NCI-H146 treated with DMSO at 0.1 percent for 48 hours (cell line): ENCODE data around the gene CCDC142.
"Not testable (repeated sequence)": the region's sequence is repeated elsewhere in the genome, so short reads cannot be mapped to it uniquely, and the experiment has no call there.

Source experiments
- DNase-seq: peaks from one replicate; lab custom pipeline; 2025; ENCODE audit not compliant: unreplicated experiment; lab: John Stamatoyannopoulos, UW

Gene CCDC142

GRCh38 chr2:74471332-74472065 is 11.3 kb downstream of the CCDC142 start:
- no peak for DNase-seq

GRCh38 chr2:74470742-74471141 is 12.1 kb downstream of the CCDC142 start:
- DNase-seq, result not testable (repeated sequence)

DNA sequence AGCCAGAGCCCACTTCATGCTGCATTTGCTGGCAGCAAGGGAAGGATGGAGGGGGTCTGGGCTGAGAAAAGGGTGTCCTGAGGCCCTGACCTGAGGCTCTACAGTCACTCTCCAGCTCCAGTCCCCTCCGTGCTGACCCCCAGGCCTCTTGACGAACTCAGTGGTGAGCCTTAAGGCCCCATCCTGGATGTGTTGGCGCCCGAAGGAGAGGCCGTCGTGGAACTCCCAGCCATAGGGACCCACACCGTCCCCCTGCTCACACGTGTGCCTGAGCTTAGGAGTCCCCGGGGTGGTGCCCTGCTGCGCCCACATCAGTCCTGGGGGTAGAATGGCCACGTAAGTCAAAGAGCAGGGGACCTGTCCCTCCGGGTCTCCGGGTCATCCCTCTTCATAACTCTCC is 18.4 kb downstream of the CCDC142 start:
- no peak for DNase-seq

DNA sequence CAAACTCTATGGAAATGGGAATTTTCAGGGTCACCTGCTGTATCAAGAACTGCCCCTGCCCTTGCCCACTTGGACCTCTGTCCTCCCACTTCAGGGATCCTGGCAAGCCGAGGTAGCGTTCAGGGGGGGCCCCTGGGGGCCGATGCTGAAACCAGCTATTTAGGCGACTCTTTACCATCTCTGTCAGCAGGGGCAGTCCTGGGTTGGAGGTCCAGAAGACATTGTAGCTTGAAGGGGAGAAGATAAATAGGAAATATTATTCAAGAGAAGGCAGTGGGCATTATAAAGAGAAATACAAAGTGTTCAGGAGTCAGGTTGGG is 20.1 kb downstream of the CCDC142 start:
- DNase-seq, result no peak

DNA sequence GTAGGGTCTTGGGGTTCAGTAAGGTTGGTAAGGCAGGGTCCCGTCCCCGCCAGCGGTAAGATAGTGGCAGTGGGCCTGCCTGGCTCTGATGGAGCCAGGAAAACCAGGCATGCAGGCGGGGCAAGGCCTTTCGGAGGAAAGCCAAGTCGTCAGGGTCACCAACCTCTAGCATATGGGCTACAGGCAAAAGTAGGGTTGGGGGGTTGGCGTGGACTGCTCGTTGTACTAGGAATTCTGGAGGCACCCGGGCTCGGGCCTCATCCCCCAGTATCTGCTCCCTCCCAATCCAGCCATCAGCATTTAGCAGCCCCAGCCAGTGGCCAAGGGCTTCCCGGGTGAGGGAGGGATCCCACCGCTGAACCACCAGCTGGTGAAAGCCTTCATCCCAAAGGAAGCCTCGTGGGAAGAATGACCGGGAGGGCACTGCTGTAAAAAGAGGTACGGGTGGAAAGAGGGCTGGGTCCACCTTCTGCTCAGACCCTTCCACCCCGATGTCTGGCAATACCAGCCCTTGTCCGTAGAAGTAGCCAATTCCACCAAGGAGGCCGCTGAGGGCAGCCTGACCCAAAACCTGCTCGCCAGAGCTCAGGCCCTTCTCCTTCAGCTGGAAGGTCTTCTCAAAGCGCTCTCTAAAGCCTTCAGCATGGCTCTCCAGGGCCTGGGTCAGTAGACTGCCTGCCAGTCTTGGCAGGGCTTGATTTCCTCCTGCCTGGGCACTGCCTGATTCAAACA is 20.6 kb downstream of the CCDC142 start:
- DNase-seq, result no peak

- no peak for DNase-seq
Observed at GRCh38 chr2:74461187-74462053, 21.4 kb downstream of the CCDC142 start.

DNA sequence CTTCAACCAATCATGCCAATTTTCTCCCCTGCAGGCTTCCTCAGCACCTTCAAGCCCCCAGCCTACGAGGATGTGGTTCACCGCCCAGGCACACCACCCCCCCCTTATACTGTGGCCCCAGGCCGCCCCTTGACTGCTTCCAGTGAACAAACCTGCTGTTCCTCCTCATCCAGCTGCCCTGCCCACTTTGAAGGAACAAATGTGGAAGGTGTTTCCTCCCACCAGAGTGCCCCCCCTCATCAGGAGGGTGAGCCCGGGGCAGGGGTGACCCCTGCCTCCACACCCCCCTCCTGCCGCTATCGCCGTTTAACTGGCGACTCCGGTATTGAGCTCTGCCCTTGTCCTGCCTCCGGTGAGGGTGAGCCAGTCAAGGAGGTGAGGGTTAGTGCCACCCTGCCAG is 22.6 kb downstream of the CCDC142 start:
- not testable (repeated sequence) for DNase-seq

DNA sequence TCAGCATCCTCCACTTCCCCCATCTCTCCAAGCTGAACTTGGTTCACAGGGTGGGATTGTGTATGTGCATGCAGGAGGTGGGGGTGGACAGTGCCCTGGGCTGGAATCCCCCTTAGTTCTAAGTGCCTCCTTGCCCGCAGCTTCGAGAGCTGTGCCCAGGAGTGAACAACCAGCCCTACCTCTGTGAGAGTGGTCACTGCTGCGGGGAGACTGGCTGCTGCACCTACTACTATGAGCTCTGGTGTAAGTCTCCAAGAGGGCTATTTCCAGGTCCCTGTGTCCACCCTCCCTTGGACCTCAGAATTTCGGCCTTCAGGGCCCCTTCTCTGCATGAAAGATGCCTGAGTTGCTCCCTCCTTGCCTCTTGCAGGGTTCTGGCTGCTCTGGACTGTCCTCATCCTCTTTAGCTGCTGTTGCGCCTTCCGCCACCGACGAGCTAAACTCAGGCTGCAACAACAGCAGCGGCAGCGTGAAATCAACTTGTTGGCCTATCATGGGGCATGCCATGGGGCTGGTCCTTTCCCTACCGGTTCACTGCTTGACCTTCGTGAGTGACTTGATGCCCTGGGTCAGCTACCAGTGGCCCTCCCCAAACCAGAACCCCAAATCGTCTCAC is 23.2 kb downstream of the CCDC142 start:
- DNase-seq, result not testable (repeated sequence)

DNA sequence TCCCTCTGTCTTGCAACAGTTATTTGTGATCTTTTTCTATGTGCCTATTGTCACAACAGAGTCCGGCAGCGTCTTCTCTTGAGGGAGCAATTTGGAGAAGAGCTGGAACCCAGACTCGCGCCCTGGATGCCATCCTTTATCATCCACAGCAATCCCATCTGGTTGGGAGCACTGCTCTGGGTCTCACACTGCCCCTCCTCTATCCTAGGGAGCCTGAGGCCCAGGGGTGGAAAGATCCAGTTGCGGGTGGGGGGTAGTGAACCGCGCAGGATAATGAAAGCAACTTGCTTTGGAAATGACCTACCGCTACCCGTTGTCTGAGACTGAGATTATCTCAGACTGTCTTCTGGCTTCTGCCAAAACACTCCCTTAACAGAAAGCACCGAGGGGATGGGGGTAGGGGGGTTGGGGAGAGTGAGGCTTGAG is 23.8 kb downstream of the CCDC142 start:
- no peak for DNase-seq

GRCh38 chr2:74458132-74458937 is 24.5 kb downstream of the CCDC142 start, which contains the start of gene WBP1:
Gene WBP1, plus strand, starts transcription at chr2:74458438. Its CDS starts 165 bp downstream, at chr2:74458603.
- DNase-seq, result peak; percentile 99

DNA sequence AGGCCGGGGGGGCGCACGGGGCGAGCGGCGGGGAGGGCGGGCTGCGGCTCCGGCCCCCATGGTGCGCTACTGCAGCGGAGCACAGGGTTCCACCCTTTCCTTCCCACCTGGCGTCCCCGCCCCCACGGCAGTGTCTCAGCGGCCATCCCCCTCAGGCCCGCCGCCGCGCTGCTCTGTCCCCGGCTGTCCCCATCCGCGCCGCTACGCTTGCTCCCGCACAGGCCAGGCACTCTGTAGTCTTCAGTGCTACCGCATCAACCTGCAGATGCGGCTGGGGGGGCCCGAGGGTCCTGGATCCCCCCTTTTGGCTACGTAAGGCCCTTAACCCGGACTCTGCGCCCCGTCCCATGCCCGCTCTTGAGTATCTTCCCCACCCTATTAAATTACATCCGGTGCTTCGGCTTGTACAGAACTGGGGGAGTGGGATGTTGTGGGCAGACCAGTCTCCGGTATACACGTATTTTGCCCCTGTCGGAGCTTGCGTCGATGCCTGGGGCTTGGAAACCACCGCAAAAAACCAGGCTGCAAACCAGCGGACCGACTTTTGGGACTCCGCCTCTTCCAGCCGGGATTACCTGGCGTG is 25.2 kb downstream of the CCDC142 start:
- peak; percentile 74 for DNase-seq

GRCh38 chr2:74457129-74457548 is 25.7 kb downstream of the CCDC142 start:
- no peak for DNase-seq

- peak; percentile 95 for DNase-seq
Observed at GRCh38 chr2:74454654-74455511, 27.9 kb downstream of the CCDC142 start, which contains the start of gene INO80B. Gene INO80B, plus strand, starts transcription at chr2:74455087. Its CDS starts 30 bp downstream, at chr2:74455117.

- DNase-seq, result no peak
Observed at GRCh38 chr2:74450570-74451190, 32.1 kb downstream of the CCDC142 start.

GRCh38 chr2:74448771-74449170 is 34.0 kb downstream of the CCDC142 start:
- no peak for DNase-seq

DNA sequence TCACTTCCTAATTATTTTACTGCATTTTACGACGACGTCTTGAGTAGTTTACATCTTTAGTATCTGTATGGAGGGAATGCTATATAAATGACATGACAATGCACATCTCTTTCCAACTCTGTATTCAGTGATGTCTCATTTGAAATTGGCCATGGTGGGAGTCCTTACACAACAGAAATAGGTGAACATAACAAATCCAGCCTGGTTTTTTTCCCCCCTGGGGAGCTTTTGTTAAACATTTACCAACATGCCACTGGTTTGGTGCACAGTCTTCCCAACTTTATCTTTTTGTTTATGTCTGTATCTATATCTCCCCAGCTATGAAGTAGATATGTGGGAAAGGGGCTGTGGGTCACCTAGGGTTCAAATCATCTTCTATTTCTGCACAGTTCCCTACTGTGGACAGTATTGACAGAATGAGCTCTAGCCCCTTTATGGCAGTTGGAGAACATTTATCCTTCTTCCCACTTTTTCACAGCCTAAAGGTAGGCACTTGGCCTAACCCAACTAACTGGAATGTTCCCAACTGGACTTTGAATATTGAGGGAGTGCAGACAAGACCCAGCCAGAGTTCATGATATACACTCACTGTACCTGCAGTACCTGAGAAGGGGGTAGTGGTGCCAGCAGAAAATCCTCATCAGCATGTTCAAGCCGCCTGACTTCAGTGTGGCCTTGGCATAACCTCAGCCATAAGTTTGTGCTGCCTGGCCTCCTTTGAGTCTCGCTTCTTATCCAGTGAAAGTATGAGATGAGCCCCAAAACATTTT is 35.4 kb downstream of the CCDC142 start:
- DNase-seq, result no peak

GRCh38 chr2:74444498-74445318 is 38.1 kb downstream of the CCDC142 start:
- DNase-seq, result no peak
